ENCODE measurements around the gene C4orf33. TPM values are rescaled to one million over a fixed set of nuclear protein-coding genes. Genes with fewer than 3 reads are reported as not detected.

C4orf33 gene
- total and polyA plus RNA-seq, 2 experiments from 2014 or later = 7.7 to 15.6 TPM

DNA sequence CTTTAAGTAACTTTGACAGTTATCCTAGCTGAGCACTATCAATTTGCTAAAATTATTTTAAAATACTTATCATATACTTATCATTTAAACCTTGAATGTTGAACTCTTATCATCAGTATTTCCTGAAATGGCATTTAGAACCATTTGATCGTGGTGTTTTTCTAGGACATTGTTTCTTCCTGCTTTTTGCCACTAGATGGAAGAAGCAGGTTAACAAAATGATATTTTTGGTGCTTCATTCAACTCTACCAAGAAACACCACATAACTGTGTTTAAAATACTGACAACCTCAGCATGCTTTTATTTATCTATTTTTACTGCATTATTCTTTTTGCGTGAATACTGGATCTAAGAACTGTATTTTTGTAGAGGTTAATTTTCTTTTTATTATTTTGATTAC lies 44.6 kb downstream of the C4orf33 start:
- no peaks in the 10 kb centered on the region for H3K9me3 ChIP-seq (ENCODE audit: low read depth)
- no peaks in the 10 kb centered on the region for H3K79me2 ChIP-seq
- WGBS (ENCODE audit: low lambda C conversion rate, missing lambda C conversion rate) = 72% methylated on average over 2 of the region's 2 CpGs
- H3K36me3 ChIP-seq (replicated peaks; ENCODE audit: insufficient read depth, low read depth) = no peaks in the 10 kb centered on the region
- H3K4me2 ChIP-seq = no peak overlapping the region
- TF ChIP-seq EZH2 (IDR thresholded peaks at IDR 0.05; ENCODE audit: borderline replicate concordance) (no peak), EZH2phosphoT487 (IDR thresholded peaks at IDR 0.05; ENCODE audit: low read depth, severe bottlenecking, unreplicated experiment) (no peak)
- TF ChIP-seq, protein P1, sequence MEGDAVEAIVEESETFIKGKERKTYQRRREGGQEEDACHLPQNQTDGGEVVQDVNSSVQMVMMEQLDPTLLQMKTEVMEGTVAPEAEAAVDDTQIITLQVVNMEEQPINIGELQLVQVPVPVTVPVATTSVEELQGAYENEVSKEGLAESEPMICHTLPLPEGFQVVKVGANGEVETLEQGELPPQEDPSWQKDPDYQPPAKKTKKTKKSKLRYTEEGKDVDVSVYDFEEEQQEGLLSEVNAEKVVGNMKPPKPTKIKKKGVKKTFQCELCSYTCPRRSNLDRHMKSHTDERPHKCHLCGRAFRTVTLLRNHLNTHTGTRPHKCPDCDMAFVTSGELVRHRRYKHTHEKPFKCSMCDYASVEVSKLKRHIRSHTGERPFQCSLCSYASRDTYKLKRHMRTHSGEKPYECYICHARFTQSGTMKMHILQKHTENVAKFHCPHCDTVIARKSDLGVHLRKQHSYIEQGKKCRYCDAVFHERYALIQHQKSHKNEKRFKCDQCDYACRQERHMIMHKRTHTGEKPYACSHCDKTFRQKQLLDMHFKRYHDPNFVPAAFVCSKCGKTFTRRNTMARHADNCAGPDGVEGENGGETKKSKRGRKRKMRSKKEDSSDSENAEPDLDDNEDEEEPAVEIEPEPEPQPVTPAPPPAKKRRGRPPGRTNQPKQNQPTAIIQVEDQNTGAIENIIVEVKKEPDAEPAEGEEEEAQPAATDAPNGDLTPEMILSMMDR (IDR thresholded peaks at IDR 0.05; ENCODE audit: poor library complexity) = peak; percentile 27
- H3K4me3 ChIP-seq = no peak overlapping the region
- no peak overlapping the region for H3K27ac ChIP-seq
- H4K20me1 ChIP-seq (ENCODE audit: insufficient read depth, poor library complexity, severe bottlenecking) = no peaks in the 10 kb centered on the region
- H3K4me1 ChIP-seq (ENCODE audit: insufficient read depth) = no peaks in the 10 kb centered on the region
- no peaks in the 10 kb centered on the region for H3K27me3 ChIP-seq
- no peaks in the 10 kb centered on the region for H3K9me2 ChIP-seq (replicated peaks; ENCODE audit: insufficient read depth)
- H2AFZ ChIP-seq = no peak overlapping the region
- DNase-seq (ENCODE audit: low spot score) = no peak

GRCh38 chr4:129143359-129143758 lies 47.4 kb downstream of the C4orf33 start:
- no peak for DNase-seq (ENCODE audit: low spot score)
- WGBS (ENCODE audit: low lambda C conversion rate, missing lambda C conversion rate) = 42% methylated on average over 2 of the region's 2 CpGs
- no peaks in the 10 kb centered on the region for H4K20me1 ChIP-seq (ENCODE audit: insufficient read depth, poor library complexity, severe bottlenecking)

DNA sequence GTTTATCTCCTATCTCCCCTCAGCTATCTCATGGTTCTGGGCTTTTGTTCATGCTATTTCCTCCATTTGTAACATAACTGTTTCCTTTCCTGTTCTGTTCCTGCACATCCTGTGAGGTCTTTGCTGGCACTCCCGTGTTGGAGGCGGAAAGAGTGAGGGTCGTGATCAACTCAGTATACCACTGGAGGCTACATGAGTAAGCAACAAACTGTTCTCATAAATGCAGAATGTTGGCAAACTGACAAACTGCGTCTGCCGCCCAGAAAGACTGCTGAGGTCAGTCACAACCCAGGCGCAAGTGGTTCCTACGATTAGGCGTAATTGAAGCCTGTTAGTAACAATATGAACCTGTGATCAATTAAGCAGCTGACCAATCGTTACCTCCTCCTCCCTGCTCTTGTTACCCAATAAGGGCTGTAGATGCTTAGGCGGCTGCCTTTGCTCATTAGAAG lies 48.8 kb downstream of the C4orf33 start:
- 83% methylated on average over 10 of the region's 10 CpGs for WGBS (ENCODE audit: low lambda C conversion rate, missing lambda C conversion rate)

More at GRCh38 chr4:129143359-129143758, 47.4 kb downstream of the C4orf33 start:
- TF ChIP-seq, protein P1 (IDR thresholded peaks at IDR 0.05; ENCODE audit: poor library complexity) = no peak
- TF ChIP-seq EZH2phosphoT487 (IDR thresholded peaks at IDR 0.05; ENCODE audit: low read depth, severe bottlenecking, unreplicated experiment) (no peak), EZH2 (IDR thresholded peaks at IDR 0.05; ENCODE audit: borderline replicate concordance) (no peak)
- Histone ChIP-seq H3K27me3 (no peaks in the 10 kb centered on the region), H2AFZ (no peak overlapping the region), H3K4me2 (no peak overlapping the region), H3K36me3 (replicated peaks; ENCODE audit: insufficient read depth, low read depth) (no peaks in the 10 kb centered on the region), H3K9me2 (replicated peaks; ENCODE audit: insufficient read depth) (no peaks in the 10 kb centered on the region), H3K27ac (no peak overlapping the region), H3K9me3 (ENCODE audit: low read depth) (no peaks in the 10 kb centered on the region), H3K4me1 (ENCODE audit: insufficient read depth) (no peaks in the 10 kb centered on the region), H3K79me2 (no peaks in the 10 kb centered on the region), H3K4me3 (no peak overlapping the region)

More for the DNA sequence above, 48.8 kb downstream of the C4orf33 start:
- no peaks in the 10 kb centered on the region for H3K9me2 ChIP-seq (replicated peaks; ENCODE audit: insufficient read depth)
- no peak for DNase-seq (ENCODE audit: low spot score)
- no peak overlapping the region for H3K4me2 ChIP-seq
- no peak overlapping the region for H3K27ac ChIP-seq
- H4K20me1 ChIP-seq (ENCODE audit: insufficient read depth, poor library complexity, severe bottlenecking) = no peaks in the 10 kb centered on the region
- H3K4me3 ChIP-seq = no peak overlapping the region
- H3K27me3 ChIP-seq = no peaks in the 10 kb centered on the region
- H2AFZ ChIP-seq = no peak overlapping the region
- H3K36me3 ChIP-seq (replicated peaks; ENCODE audit: insufficient read depth, low read depth) = no peaks in the 10 kb centered on the region
- no peaks in the 10 kb centered on the region for H3K79me2 ChIP-seq
- no peaks in the 10 kb centered on the region for H3K4me1 ChIP-seq (ENCODE audit: insufficient read depth)
- TF ChIP-seq EZH2 (IDR thresholded peaks at IDR 0.05; ENCODE audit: borderline replicate concordance) (no peak), EZH2phosphoT487 (IDR thresholded peaks at IDR 0.05; ENCODE audit: low read depth, severe bottlenecking, unreplicated experiment) (no peak)
- TF ChIP-seq, protein P1 (IDR thresholded peaks at IDR 0.05; ENCODE audit: poor library complexity) = no peak
- H3K9me3 ChIP-seq (ENCODE audit: low read depth) = no peaks in the 10 kb centered on the region

Data from hepatocyte (in vitro differentiated cells).